Measurements from ENCODE around the gene CDH5.

Gene CDH5

DNA sequence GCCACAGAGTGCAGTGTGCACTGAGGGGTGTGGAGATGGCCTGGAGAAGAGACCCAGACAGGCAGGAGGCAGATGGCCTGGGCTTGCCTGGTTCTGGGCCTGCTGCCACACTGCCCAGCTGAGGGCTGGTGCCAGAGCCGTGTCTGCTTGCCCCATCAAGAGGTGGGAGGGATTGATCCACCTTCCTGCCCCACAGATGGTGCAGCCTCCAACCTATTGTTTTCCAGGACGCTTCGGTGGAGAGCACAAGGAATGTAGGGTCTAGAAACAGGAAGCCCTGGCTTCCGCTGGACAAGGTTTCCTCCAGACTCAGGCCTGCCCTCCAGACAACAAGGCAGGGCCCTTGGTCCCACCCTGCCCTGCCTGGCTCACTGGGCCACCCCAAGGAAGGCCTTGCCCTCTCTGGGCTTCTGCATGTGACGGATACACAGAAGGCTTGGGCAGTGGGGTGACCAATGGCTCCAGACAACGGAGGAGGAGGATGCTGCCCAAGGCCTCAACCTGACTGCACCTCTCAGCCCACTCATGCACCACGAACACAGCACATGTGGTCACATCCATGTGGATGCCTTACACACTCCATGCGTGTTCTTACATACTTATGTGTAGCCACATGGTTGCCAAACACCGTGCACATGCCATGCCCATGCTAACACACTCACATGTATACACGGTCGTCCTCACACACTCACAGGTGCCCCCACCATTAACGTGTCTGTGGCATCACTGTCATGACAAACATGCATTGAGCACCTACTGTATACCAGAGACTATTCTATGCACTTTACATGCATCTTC lies 6.5 kb upstream of the CDH5 start:
- peak overlapping the region; percentile 89 for H3K27ac ChIP-seq
- ChIA-PET POLR2A (ENCODE audit: low non-redundant PET) (no interaction called here), CTCF (interaction anchor here (0.5 kb wide), 1 partner anchor 1441 kb away, joined by 3 read pairs; no protein-coding TSS in a partner anchor)
- TF ChIP-seq, protein P1, sequence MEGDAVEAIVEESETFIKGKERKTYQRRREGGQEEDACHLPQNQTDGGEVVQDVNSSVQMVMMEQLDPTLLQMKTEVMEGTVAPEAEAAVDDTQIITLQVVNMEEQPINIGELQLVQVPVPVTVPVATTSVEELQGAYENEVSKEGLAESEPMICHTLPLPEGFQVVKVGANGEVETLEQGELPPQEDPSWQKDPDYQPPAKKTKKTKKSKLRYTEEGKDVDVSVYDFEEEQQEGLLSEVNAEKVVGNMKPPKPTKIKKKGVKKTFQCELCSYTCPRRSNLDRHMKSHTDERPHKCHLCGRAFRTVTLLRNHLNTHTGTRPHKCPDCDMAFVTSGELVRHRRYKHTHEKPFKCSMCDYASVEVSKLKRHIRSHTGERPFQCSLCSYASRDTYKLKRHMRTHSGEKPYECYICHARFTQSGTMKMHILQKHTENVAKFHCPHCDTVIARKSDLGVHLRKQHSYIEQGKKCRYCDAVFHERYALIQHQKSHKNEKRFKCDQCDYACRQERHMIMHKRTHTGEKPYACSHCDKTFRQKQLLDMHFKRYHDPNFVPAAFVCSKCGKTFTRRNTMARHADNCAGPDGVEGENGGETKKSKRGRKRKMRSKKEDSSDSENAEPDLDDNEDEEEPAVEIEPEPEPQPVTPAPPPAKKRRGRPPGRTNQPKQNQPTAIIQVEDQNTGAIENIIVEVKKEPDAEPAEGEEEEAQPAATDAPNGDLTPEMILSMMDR (conservative IDR thresholded peaks at IDR 0.05; ENCODE audit: low read depth), result no peak
- no peak for DNase-seq (ENCODE audit: low spot score)

DNA sequence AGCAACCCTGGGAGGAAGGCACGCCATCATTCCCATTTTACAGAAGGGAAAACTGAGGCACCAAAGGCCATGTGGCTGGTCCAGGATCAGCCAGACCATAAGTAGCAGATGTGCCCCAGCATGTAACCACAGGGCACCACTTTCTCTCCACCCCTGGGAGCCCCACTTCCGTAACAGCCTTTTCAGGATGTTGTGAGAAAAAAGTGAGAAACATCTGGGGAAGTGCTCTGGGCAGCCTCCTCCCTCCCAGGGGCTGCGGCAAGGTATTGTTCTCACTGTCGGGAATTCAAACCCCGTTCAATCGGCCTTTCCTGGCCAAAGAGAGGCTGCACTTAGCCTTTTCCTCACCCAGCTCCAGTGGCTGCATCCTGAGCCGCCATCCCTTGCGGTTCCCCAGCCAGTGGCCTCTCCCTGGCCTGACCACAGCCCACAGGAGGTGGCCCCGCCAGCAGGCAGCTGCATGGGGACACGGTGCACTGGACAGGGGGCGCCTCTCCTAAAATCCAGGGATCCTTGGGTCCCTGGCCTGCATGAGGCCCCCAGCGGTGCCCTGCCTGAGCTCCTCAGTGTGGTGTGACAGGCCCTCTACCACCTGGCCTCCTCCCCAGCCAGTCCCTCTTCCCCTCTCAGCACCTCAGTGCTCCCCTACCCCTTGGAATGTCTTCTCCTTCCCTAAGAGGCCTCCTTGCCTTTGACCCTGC lies 5.7 kb upstream of the CDH5 start:
- TF ChIP-seq, protein P1 (conservative IDR thresholded peaks at IDR 0.05; ENCODE audit: low read depth), result no peak
- DNase-seq (ENCODE audit: low spot score), result no peak
- H3K27ac ChIP-seq, result peak overlapping the region; percentile 89; the same call in 1 of the 2 replicates
- CTCF ChIA-PET, result interaction anchor here (0.5 kb wide), 1 partner anchor 1441 kb away, joined by 3 read pairs; no protein-coding TSS in a partner anchor
- POLR2A ChIA-PET (ENCODE audit: low non-redundant PET), result no interaction called here

DNA sequence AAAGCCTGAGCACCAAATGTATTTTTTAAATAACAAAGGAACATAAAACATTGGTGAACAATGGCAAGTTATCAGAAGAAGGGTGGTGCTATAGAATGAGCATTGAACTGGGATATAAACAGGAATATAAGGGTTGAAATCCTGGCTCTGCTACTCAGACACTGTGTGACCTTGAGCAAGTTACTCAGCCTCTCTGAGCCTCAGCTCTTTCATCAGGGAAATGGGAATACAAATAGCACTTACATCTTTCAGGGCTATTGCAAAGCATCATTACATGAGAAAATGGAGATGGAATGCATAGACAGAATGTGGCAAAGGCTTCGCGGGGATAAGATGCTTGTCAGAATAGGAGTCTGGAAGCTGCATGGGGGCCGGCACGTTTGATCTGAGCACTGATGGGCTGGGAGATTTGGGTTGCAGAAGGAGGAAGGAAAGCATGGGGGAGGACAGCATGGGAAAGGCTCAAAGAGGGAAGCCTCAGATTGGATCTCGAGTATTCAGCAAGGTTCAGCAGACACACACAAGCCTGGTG lies 4.8 kb upstream of the CDH5 start:
- no peak for DNase-seq (ENCODE audit: low spot score)
- TF ChIP-seq, protein P1 (conservative IDR thresholded peaks at IDR 0.05; ENCODE audit: low read depth), result no peak
- POLR2A ChIA-PET (ENCODE audit: low non-redundant PET), result no interaction called here
- H3K27ac ChIP-seq, result no peak overlapping the region
- CTCF ChIA-PET, result no interaction called here

DNA sequence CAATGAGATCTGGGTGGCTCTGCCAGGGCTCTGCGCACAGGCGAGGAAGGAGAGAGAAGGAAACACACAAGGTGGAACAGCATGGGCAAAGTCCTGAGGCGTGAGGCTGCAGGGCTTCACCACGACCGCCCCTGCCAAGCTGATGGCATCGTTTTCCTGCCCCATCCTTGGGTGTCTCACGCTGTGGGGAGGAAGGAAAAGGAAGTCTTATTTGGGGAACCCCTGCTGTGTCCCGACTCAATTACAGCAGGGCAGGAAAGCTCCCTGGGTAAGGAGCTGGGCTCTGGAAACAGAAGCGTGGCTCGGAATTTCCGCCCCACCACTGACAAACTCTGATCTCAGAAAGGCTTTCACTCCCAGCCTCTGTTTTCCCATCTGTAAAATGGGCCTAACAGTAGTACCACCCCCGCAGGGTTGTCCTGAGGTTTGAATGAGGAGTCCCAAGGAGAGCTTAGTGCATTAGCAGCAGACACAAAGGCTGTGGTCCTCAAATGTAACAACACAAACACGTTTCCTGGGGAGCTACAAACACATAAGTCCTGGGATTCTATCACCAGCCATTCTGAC lies 3.2 kb upstream of the CDH5 start:
- DNase-seq (ENCODE audit: low spot score), result no peak
- H3K27ac ChIP-seq, result no peak overlapping the region
- CTCF ChIA-PET, result interaction anchor here (0.6 kb wide), 1 partner anchor 351 kb away, joined by 3 read pairs; no protein-coding TSS in a partner anchor
- POLR2A ChIA-PET (ENCODE audit: low non-redundant PET), result interaction anchor here (0.7 kb wide), 1 partner anchor 712 kb away, joined by 3 read pairs; no protein-coding TSS in a partner anchor
- TF ChIP-seq, protein P1 (conservative IDR thresholded peaks at IDR 0.05; ENCODE audit: low read depth), result no peak

DNA sequence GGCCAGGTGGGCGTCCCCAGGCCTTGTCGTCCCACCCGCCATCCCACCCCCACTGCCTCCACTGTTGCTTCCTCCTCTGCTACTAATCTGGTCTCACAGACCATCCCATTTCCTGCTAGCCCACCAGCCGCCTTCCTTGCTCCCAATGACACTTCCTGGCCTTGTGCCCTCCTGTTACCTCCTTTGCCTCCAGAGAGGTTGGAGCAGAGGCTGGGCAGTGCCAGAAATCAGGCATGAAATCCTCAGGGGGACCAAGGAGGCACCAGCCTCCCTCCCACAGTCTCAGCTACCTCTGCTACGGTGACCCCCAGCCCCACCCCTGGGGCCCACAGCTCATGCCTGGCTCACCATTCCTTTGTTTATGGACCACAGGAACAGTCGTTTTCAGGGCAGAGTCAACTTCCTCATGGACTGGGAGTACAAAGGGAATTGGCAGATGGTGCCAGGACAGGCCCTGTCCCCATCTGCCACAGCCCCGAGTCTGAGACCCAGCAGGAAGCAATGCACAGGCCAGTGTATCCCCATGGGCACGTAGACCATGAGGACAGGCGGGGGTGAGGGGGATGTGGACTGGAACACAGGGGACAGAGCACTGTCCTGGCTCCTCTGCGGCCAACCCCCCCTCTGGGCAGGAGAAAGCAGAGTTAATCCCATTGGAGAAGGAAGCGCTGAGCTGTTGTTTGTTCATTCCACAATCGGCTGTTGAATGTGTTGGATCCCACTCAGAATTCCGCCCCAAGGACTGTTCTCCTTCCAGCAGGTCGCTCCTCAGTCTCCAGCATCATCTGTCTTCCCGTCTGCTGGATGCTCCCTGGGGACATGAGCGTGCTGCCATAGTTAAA lies 2.2 kb upstream of the CDH5 start:
- ChIA-PET CTCF (interaction anchor here (0.6 kb wide), 1 partner anchor 28 kb away, joined by 3 read pairs; no protein-coding TSS in a partner anchor), POLR2A (ENCODE audit: low non-redundant PET) (no interaction called here)
- no peak overlapping the region for H3K27ac ChIP-seq
- TF ChIP-seq, protein P1 (conservative IDR thresholded peaks at IDR 0.05; ENCODE audit: low read depth), result no peak
- DNase-seq (ENCODE audit: low spot score), result no peak
